ENCODE measurements around the gene SPATS2L. TPM values are rescaled to one million over a fixed set of nuclear protein-coding genes. Genes with fewer than 3 reads are reported as not detected.
"Not testable (repeated sequence)": the region's sequence is repeated elsewhere in the genome, so short reads cannot be mapped to it uniquely, and the experiment has no call there.

The SPATS2L gene
- total RNA-seq, 1 donor from 2014 or later, result 43.8 TPM

GRCh38 chr2:200320991-200321390 lies 14.5 kb downstream of the SPATS2L start:
- no peak for DNase-seq

- DNase-seq, result no peak
These were observed 15.5 kb downstream of the SPATS2L start for GRCh38 chr2:200321780-200322534.

DNA sequence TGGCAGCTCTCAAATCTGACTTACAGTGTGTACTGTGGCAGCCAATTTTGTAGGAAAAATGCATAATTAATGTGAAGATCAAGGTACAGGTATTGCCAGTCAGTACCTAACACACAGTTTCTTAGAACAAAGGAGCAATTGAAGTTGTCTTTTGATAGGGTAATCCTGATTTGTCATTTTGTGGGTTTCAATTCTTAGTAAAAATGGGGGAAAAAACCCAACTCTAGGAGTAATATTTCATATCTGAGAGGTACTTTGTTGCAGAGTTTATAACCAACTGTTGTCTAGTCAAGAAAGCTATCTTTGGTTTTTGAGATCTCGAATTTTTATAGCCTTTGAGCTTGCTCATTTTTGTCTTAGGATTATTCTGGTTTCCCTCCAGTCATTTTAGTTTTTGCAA lies 16.1 kb downstream of the SPATS2L start:
- DNase-seq, result no peak

GRCh38 chr2:200324362-200324761 lies 17.9 kb downstream of the SPATS2L start:
- no peak for DNase-seq

- no peak for DNase-seq
These were observed 22.9 kb downstream of the SPATS2L start for GRCh38 chr2:200329384-200329783.

DNA sequence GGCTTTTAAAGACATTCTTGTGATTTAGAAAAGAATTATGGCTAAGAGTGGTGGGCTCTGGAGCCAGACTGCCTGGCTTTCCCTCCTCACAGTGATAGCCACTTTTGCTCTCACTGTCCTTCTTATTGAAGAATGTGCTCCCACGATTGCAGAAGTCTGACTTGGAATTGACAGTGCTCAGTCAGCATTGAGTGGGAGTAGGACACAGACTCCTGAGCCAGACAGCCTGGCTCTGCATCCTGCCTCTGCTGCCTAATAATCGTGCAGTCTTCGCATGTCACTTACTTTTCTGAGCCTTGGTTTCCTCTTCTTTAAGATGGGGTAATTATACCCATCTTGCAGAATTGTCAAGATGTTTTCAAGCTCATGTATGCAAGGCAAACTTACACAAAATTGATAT lies 23.3 kb downstream of the SPATS2L start:
- DNase-seq, result no peak

DNA sequence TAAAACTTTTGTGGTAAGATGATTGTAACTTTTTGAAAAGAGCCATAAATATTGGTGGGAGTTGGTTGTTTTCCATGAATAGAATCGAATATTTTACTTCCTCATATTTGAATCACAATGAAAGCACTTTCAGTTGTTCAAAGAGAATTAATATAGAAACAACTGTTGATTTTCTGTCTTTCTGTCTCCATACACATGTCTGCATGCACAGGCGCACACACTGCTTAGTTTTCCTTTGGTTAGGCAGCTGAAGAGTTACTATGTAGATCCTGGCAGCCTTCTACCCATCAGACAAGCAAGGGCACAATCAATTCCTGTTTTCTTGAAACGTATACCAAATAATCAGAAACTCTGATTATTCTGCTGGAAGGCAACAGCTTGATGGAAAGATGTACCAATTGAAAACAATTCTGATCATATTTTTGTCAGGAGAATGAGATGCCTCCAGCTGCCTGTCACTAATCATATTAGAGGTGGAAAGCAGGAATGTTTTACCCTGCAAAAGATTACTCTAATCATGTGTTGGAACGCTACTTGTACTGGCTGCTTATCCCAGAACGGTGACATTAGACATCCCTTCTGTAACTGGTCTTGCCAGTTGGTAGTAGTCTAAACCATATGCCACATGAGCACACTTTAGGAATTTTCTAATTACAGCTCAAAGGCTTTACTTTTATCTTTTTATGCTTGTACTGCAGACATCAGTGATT lies 24.0 kb downstream of the SPATS2L start:
- no peak for DNase-seq

- DNase-seq, result no peak
These were observed 24.5 kb downstream of the SPATS2L start for GRCh38 chr2:200331061-200331400.

- DNase-seq, result no peak
These were observed 29.2 kb downstream of the SPATS2L start for GRCh38 chr2:200335657-200336056.

GRCh38 chr2:200336980-200337615 lies 30.6 kb downstream of the SPATS2L start:
- no peak for DNase-seq

GRCh38 chr2:200337621-200338020 lies 31.1 kb downstream of the SPATS2L start:
- DNase-seq, result no peak

- no peak for DNase-seq
These were observed 32.2 kb downstream of the SPATS2L start for GRCh38 chr2:200338692-200339091.

DNA sequence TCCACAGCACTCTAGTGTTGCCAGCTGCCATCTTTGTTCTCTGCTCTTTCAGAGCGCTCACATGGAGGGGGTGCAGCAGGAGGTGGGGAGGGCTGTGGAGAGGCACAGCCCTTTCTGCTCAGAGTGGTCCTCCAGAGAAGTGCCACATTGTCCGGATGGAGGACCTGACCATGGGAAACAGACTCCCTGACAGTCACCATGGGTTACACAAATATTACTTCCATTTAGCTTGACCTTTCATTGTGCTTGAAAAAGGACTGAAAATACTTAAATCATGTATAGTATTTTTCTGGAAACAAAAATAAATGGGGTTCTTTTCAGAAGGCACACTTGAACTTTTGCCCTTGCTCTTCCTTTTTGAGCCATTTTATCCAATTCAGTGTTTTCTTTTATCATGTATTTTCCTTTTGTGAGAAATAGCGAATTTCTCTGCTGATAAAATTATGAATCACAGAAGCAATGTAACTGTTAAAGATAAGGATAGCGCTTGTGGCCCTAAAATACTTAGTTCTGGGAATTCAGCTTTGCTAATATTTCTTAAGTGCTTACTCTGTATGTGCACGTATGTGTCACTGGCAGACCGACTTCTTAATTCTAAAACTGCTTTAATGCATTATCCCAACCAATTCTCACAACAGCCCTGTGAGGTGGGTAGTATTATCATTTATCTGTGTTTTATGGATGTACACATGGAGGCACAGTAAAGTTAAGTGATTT lies 34.2 kb downstream of the SPATS2L start:
- DNase-seq, result no peak

DNA sequence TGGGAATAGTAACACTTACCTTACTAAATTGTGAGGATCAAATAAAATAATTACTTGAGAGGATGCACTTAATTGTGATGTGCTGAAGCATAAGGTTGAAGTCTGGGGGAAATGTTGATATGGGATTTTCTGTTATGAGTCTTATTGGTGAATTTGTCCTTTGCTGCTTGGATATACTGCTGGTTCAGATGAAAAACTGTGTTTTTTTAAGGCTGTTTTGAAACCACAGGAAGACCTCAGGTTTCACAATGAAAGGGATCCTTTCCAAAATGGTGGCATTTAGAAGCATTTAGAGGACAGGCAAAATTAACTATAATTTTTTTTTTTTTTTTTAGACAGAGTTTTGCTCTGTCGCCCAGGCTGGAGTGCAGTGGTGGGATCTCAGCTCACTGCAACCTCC lies 34.9 kb downstream of the SPATS2L start:
- DNase-seq, result no peak

DNA sequence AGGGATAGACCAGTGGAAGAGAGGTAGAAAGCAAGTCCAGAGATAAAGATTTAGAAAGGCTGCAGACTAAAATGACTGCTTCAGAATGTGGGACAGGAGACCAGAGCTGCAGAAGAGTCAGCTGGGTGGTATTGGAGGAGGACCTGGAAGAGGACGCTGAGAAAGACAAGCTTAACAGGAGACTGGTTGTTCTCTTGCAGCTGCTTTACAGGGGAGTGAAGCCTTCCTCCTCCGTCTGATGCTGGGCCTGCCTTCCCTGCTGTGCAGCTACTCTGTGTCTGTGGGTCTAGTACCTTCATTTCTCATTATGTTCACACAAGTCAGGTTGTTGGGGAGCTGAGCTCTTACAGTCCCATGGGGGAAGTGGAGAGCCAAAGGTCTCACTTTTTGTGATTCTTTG lies 35.7 kb downstream of the SPATS2L start:
- DNase-seq, result no peak

- DNase-seq, result no peak
These were observed 36.2 kb downstream of the SPATS2L start for GRCh38 chr2:200342654-200343053.

GRCh38 chr2:200344202-200344601 lies 37.7 kb downstream of the SPATS2L start:
- not testable (repeated sequence) for DNase-seq

- DNase-seq, result no peak
These were observed 39.5 kb downstream of the SPATS2L start for GRCh38 chr2:200345975-200346374.

DNA sequence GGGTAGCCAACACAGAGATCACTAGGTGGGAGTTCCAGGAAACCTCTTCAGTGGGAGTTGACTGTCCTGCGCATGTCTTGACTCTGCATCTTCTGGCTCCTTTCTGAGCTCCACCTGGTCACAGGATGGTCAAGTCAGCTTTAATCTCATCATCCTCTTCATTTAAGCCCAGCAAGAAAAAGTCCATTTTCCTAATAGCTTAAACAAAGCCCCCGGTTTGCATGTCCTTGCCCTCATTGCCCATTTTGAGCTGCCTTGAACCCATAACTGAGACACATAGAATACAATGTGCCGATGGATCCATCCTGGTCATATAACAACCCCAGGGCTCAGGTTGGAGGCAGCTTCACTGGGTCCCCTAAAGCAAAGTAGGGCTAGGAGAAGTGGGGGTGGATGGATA lies 40.8 kb downstream of the SPATS2L start:
- DNase-seq, result no peak

GRCh38 chr2:200348897-200349563 lies 42.5 kb downstream of the SPATS2L start:
- DNase-seq, result no peak

DNA sequence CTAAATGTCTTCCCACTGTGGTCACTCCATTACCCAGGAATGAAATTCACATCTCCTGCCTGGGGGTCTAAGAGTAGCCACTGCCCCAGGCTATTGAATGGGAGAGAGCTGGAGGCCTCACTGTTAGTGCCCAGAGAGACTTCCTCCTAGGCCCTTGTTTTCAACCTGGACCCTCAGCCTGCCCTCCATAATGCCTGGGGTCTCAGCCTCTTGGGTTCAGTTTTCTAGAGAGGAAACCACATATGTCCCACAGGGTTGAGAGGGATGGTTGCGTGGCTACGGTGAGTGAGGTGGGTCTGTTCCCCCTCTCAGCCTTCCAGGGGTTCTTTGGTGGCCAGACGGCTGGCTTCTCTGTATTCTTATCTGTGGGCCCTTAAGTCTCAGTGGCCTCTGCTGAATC lies 43.4 kb downstream of the SPATS2L start:
- DNase-seq, result no peak

DNA sequence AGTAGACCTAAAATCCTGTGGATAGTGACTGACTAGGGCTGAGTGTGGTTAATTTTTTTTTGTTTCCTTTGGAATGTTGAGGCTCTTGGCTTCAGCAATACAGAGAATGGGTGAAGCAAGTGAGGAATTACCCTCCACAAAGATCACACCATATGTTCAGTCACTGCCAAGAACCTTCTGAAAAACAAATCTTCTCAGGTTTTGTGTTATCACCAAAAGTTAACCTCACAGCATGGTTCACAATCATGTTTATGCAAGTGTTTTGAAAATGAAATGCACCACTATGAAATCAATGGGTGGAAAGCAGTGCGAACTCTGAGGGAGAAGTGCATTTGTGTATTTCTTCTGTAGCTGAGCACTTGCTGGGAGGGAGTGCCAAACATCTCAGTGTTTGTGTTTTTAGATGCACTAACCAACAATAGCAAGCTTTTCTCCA lies 44.4 kb downstream of the SPATS2L start:
- no peak for DNase-seq

Data from occipital lobe (tissue), 2 donors.